ENCODE measurements around the gene FNDC1. TPM values are rescaled to one million over a fixed set of nuclear protein-coding genes. Genes with fewer than 3 reads are reported as not detected.

FNDC1 gene
- total and polyA plus RNA-seq, 2 donors (not counting 1 experiment from before 2014, with no cell fraction given), result under 0.01 to 0.03 TPM

DNA sequence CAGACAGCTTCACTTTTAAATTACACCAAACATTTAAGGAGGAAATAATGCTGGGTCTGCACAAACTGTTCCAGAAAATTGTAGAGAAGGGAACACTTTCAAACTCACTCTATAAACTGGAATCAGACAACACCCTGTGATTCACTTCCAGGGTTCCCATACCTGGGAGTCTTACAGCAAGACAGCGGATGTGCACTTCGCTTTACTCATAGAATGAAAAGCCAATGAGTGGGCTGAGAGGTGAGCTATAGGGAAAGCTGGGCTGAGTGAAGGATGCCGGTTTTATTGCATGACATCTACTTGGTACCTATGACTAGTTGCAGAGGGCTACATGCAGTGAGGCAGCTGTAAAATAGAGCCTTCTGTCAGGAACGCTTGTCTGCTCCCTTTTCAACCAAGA lies 152.1 kb downstream of the FNDC1 start:
- H3K36me3 ChIP-seq (ENCODE audit: control insufficient read depth, insufficient read depth, low read length), result no peaks in the 10 kb centered on the region
- H3K27me3 ChIP-seq (ENCODE audit: control insufficient read depth, insufficient read depth, low read length), result no peaks in the 10 kb centered on the region
- no peak overlapping the region for H3K4me3 ChIP-seq (replicated peaks in 1 of 4; ENCODE audit: control extremely low read depth in 1 of 4, insufficient read depth in 1 of 4, low read depth in 3 of 4, low read length in 4 of 4)
- no peak for DNase-seq (ENCODE audit: low read depth in 2 of 2)
- H4K20me1 ChIP-seq (ENCODE audit: control insufficient read depth, extremely low read depth, insufficient read depth, low read length), result no peaks in the 10 kb centered on the region
- H3K4me1 ChIP-seq (ENCODE audit: control insufficient read depth, extremely low read depth, insufficient read depth, low read length), result no peaks in the 10 kb centered on the region
- TF ChIP-seq EZH2 (IDR thresholded peaks at IDR 0.05; ENCODE audit: low read length, missing control alignments), result no peak
- TF ChIP-seq, protein P1, sequence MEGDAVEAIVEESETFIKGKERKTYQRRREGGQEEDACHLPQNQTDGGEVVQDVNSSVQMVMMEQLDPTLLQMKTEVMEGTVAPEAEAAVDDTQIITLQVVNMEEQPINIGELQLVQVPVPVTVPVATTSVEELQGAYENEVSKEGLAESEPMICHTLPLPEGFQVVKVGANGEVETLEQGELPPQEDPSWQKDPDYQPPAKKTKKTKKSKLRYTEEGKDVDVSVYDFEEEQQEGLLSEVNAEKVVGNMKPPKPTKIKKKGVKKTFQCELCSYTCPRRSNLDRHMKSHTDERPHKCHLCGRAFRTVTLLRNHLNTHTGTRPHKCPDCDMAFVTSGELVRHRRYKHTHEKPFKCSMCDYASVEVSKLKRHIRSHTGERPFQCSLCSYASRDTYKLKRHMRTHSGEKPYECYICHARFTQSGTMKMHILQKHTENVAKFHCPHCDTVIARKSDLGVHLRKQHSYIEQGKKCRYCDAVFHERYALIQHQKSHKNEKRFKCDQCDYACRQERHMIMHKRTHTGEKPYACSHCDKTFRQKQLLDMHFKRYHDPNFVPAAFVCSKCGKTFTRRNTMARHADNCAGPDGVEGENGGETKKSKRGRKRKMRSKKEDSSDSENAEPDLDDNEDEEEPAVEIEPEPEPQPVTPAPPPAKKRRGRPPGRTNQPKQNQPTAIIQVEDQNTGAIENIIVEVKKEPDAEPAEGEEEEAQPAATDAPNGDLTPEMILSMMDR (conservative IDR thresholded peaks at IDR 0.05 in 1 of 2, IDR thresholded peaks at IDR 0.05 in 1 of 2; ENCODE audit: low read depth in 1 of 2, low read length in 2 of 2), result no peak
- no peak overlapping the region for H3K4me2 ChIP-seq (ENCODE audit: extremely low read depth, insufficient read depth, low read length)
- H3K79me2 ChIP-seq (ENCODE audit: control insufficient read depth, insufficient read depth, low read length), result no peaks in the 10 kb centered on the region
- no peak overlapping the region for H3K9ac ChIP-seq (ENCODE audit: insufficient read depth, low read length)
- no peak overlapping the region for H3K27ac ChIP-seq (ENCODE audit: insufficient read depth, low read length)
- no peaks in the 10 kb centered on the region for H3K9me3 ChIP-seq (ENCODE audit: control insufficient read depth, insufficient read depth, low read depth, low read length)
- no peak overlapping the region for H2AFZ ChIP-seq (ENCODE audit: low read length)

Other genes with a start within 250 kb of the FNDC1 start
- gene RSPH3, start 169.2 kb upstream of the FNDC1 start, total RNA-seq, result 3.6 and 5.9 TPM in 2 replicates
- gene RSPH3, start 169.2 kb upstream of the FNDC1 start, polyA plus RNA-seq, result 1.4 and 2.3 TPM in 2 replicates
- gene TAGAP, start 124.4 kb upstream of the FNDC1 start, total RNA-seq, result under 0.01 TPM in 1 of 2 replicates, not detected in the other
- gene TAGAP, start 124.4 kb upstream of the FNDC1 start, polyA plus RNA-seq, result not detected in 2 replicates